T-cell (primary cell): Measurements from ENCODE around the gene GPRC5D. TPM values are rescaled to one million over a fixed set of nuclear protein-coding genes. Genes with fewer than 3 reads are reported as not detected.

ENCODE experiments used
- ATAC-seq, 4 experiments: fragments of 200-7000 bp in 3 of 4; fragments of 150-1000 bp in 1 of 4; cut with Tn5 transposase; replicated peaks in 1 of 4; 1 replicate in 3 of 4; 2 replicates in 1 of 4; pipeline ENCODE4 v1.10.0; 2021; ENCODE audit warnings: moderate library complexity in 3 of 4, mild to moderate bottlenecking in 2 of 4, moderate number of reproducible peaks in 1 of 4
- CTCF ChIA-PET, 2 donors: fragments of 300-600 bp; sonication (Branson Sonifier 250); formaldehyde crosslinking; loops; one replicate each; lab custom pipeline; 2022; ENCODE audit warnings: antibody characterized with exemption in 2 of 2; lab: Charles Lee
- POLR2A ChIA-PET, 2 donors: fragments of 300-600 bp; sonication (Branson Sonifier 250); formaldehyde crosslinking; loops; one replicate each; lab custom pipeline; 2022; ENCODE audit warnings: antibody characterized with exemption in 2 of 2; lab: Charles Lee
- DNase-seq, 35 experiments: peaks; one replicate each; pipeline versions ENCODE4 v3.0.0 to v3.0.0-alpha.2; 2013 to 2023
- H3K27ac ChIP-seq: one replicate; pipeline ENCODE4 v1.5.1; 2013; ENCODE audit warnings: low read length
- H3K27me3 ChIP-seq, 2 experiments: replicated peaks in 1 of 2; 1 replicate in 1 of 2; 2 replicates in 1 of 2; pipeline versions ENCODE4 v1.6.1 to v1.7.0; 2013; ENCODE audit warnings: low read length in 1 of 2, mixed read lengths in 1 of 2; ENCODE audit not compliant: control insufficient read depth in 2 of 2, insufficient read depth in 2 of 2; ENCODE audit errors: extremely low read depth in 1 of 2
- H3K36me3 ChIP-seq, 2 donors: 1 replicate in 1 of 2; 2 replicates in 1 of 2; pipeline versions ENCODE4 v1.6.1 to v1.7.0; 2013; ENCODE audit warnings: low read length in 1 of 2; ENCODE audit not compliant: control insufficient read depth in 2 of 2, insufficient read depth in 1 of 2; ENCODE audit errors: extremely low read depth in 1 of 2
- H3K4me1 ChIP-seq, 2 experiments: 1 replicate in 1 of 2; 2 replicates in 1 of 2; pipeline versions ENCODE4 v1.6.1 to v1.7.0; 2013; ENCODE audit warnings: low read length in 2 of 2, mixed read lengths in 1 of 2; ENCODE audit not compliant: insufficient read depth in 2 of 2, control insufficient read depth in 1 of 2; ENCODE audit errors: extremely low read depth in 1 of 2
- H3K4me3 ChIP-seq, 2 donors: 1 replicate in 1 of 2; 2 replicates in 1 of 2; pipeline versions ENCODE4 v1.5.1 to v1.7.0; 2013; ENCODE audit warnings: mild to moderate bottlenecking in 2 of 2, low read length in 1 of 2, moderate library complexity in 1 of 2; ENCODE audit not compliant: control insufficient read depth in 1 of 2; ENCODE audit errors: extremely low read depth in 1 of 2
- H3K9me3 ChIP-seq: 2 replicates; pipeline ENCODE4 v1.7.0; 2013
- H3K27ac Mint-ChIP-seq, 2 donors: one replicate each; pipeline ENCODE4 v1.8.0; 2020 to 2021; ENCODE audit warnings: mild to moderate bottlenecking in 2 of 2, mixed read lengths in 2 of 2
- H3K27me3 Mint-ChIP-seq, 2 donors: one replicate each; pipeline ENCODE4 v1.8.0; 2021 to 2022; ENCODE audit warnings: mixed read lengths in 2 of 2
- H3K36me3 Mint-ChIP-seq: one replicate; pipeline ENCODE4 v1.8.0; 2021; ENCODE audit warnings: mixed read lengths
- H3K4me1 Mint-ChIP-seq, 3 donors: one replicate each; pipeline ENCODE4 v1.8.0; 2020 to 2022; ENCODE audit warnings: mixed read lengths in 3 of 3, mild to moderate bottlenecking in 1 of 3
- H3K4me3 Mint-ChIP-seq, 3 donors: one replicate each; pipeline ENCODE4 v1.8.0; 2020 to 2022; ENCODE audit warnings: mild to moderate bottlenecking in 3 of 3, mixed read lengths in 3 of 3, moderate library complexity in 3 of 3
- H3K9me3 Mint-ChIP-seq, 3 donors: one replicate each; pipeline ENCODE4 v1.8.0; 2020 to 2022; ENCODE audit warnings: mixed read lengths in 3 of 3
- WGBS: methylation state at CpG from one replicate; pipeline ENCODE4 v1.1.5; 2013; ENCODE audit warnings: missing lambda C conversion rate; ENCODE audit not compliant: insufficient coverage; 5-methylcytosine and 5-hydroxymethylcytosine counted together
- total RNA-seq, 35 experiments: library from RNA in 6 of 35; stranded (reverse) in 6 of 35; fragments of 120-200 nt in 1 of 35; gene quantifications; one replicate each; pipeline versions ENCODE4 v1.2.1 to v1.2.4 and lab custom pipeline; 2013 to 2026

Gene GPRC5D
- total RNA-seq, 5 donors from 2014 or later (not counting 1 experiment from before 2014, with no cell fraction given), result not detected

- no peak overlapping the region for H3K4me3 ChIP-seq
- ChIA-PET POLR2A (no interaction called here), CTCF (no interaction called here)
- DNase-seq (no peak), ATAC-seq (no peak)
- peaks cover 13 to 15% of the 10 kb centered on the region in 2 donors for H3K36me3 ChIP-seq
- Mint-ChIP-seq H3K36me3 (peaks cover 42% of the 10 kb centered on the region), H3K4me1 (no peaks in the 10 kb centered on the region), H3K9me3 (peaks cover 11 to 19% (median 17%) of the 10 kb centered on the region in 3 donors), H3K27me3 (no peaks in the 10 kb centered on the region), H3K4me3 (no peak overlapping the region), H3K27ac (no peak overlapping the region)
- no peaks in the 10 kb centered on the region for H3K27me3 ChIP-seq
- WGBS, result 86% methylated on average over 1 of the region's 4 CpGs
- no peak overlapping the region for H3K27ac ChIP-seq
- no peaks in the 10 kb centered on the region for H3K4me1 ChIP-seq
- no peaks in the 10 kb centered on the region for H3K9me3 ChIP-seq
These were observed 25.3 kb upstream of the GPRC5D start for GRCh38 chr12:12977231-12977630.

- ChIA-PET CTCF (interaction anchor here (0.6 kb wide), 4 partner anchors 14 to 280 kb away, joined by 3 to 5 read pairs (median 4); no protein-coding TSS in a partner anchor), POLR2A (no interaction called here)
- DNase-seq (no peak), ATAC-seq (no peak)
- H3K4me3 Mint-ChIP-seq, result no peak overlapping the region
- no peak overlapping the region for H3K27ac Mint-ChIP-seq
- H3K36me3 Mint-ChIP-seq, result peaks cover 51% of the 10 kb centered on the region
- Histone ChIP-seq H3K9me3 (peaks cover 2% of the 10 kb centered on the region), H3K4me3 (no peak overlapping the region), H3K36me3 (peaks cover 13 to 18% of the 10 kb centered on the region in 2 donors), H3K27me3 (no peaks in the 10 kb centered on the region), H3K27ac (no peak overlapping the region), H3K4me1 (no peaks in the 10 kb centered on the region)
- H3K27me3 Mint-ChIP-seq, result no peaks in the 10 kb centered on the region
- H3K9me3 Mint-ChIP-seq, result peaks cover 12 to 26% (median 20%) of the 10 kb centered on the region in 3 donors
- 100% methylated on average over 1 of the region's 2 CpGs for WGBS
- no peaks in the 10 kb centered on the region for H3K4me1 Mint-ChIP-seq
These were observed 24.4 kb upstream of the GPRC5D start for GRCh38 chr12:12976366-12976765.

GRCh38 chr12:12975322-12976077 is 23.5 kb upstream of the GPRC5D start:
- ATAC-seq, result no peak

GRCh38 chr12:12974211-12974610 is 22.2 kb upstream of the GPRC5D start:
- ATAC-seq, result no peak

More at GRCh38 chr12:12975322-12976077, 23.5 kb upstream of the GPRC5D start:
- Mint-ChIP-seq H3K27me3 (no peaks in the 10 kb centered on the region), H3K27ac (no peak overlapping the region), H3K36me3 (peaks cover 53% of the 10 kb centered on the region), H3K9me3 (peaks cover 12 to 26% (median 20%) of the 10 kb centered on the region in 3 donors), H3K4me3 (no peak overlapping the region), H3K4me1 (no peaks in the 10 kb centered on the region)
- Histone ChIP-seq H3K9me3 (peaks cover 2% of the 10 kb centered on the region), H3K4me3 (no peak overlapping the region), H3K4me1 (no peaks in the 10 kb centered on the region), H3K27me3 (no peaks in the 10 kb centered on the region), H3K36me3 (peaks cover 10 to 20% of the 10 kb centered on the region in 2 donors), H3K27ac (no peak overlapping the region)
- 100% methylated on average over 7 of the region's 14 CpGs for whole genome bisulfite sequencing
- DNase-seq, result no peak
- POLR2A ChIA-PET, result interaction anchor here in 1 of 2 donors (0.6 kb wide), 1 partner anchor 42 kb away, joined by 5 read pairs; no protein-coding TSS in a partner anchor
- CTCF ChIA-PET, result interaction anchor here (0.6 to 1.0 kb wide), 7 partner anchors 13 to 281 kb away, joined by 3 to 10 read pairs (median 4); no protein-coding TSS in a partner anchor

GRCh38 chr12:12973019-12973418 is 21.0 kb upstream of the GPRC5D start:
- Mint-ChIP-seq H3K27ac (no peak overlapping the region), H3K9me3 (peaks cover 12 to 26% (median 20%) of the 10 kb centered on the region in 3 donors), H3K4me3 (no peak overlapping the region), H3K4me1 (no peaks in the 10 kb centered on the region), H3K36me3 (peaks cover 56% of the 10 kb centered on the region), H3K27me3 (no peaks in the 10 kb centered on the region)
- 100% methylated on average over 1 of the region's 2 CpGs for WGBS
- H3K27ac ChIP-seq, result no peak overlapping the region
- H3K36me3 ChIP-seq, result peaks cover 10 to 17% of the 10 kb centered on the region in 2 donors
- no peak for DNase-seq
- CTCF ChIA-PET, result no interaction called here
- no peaks in the 10 kb centered on the region for H3K27me3 ChIP-seq
- no peak for ATAC-seq
- H3K4me3 ChIP-seq, result no peak overlapping the region
- POLR2A ChIA-PET, result no interaction called here
- no peaks in the 10 kb centered on the region for H3K4me1 ChIP-seq
- peaks cover 2% of the 10 kb centered on the region for H3K9me3 ChIP-seq

More at GRCh38 chr12:12974211-12974610, 22.2 kb upstream of the GPRC5D start:
- Mint-ChIP-seq H3K9me3 (peaks cover 12 to 26% (median 20%) of the 10 kb centered on the region in 3 donors), H3K4me3 (no peak overlapping the region), H3K27ac (no peak overlapping the region), H3K36me3 (peaks cover 53% of the 10 kb centered on the region), H3K27me3 (no peaks in the 10 kb centered on the region), H3K4me1 (no peaks in the 10 kb centered on the region)
- ChIA-PET POLR2A (interaction anchor here in 1 of 2 donors (0.6 kb wide), 1 partner anchor 19 kb away, joined by 3 read pairs; no protein-coding TSS in a partner anchor), CTCF (interaction anchor here in 1 of 2 donors (0.6 to 0.9 kb wide), 2 partner anchors 130 to 137 kb away, joined by 3 to 4 read pairs; no protein-coding TSS in a partner anchor)
- Histone ChIP-seq H3K36me3 (peaks cover 10 to 20% of the 10 kb centered on the region in 2 donors), H3K27me3 (no peaks in the 10 kb centered on the region), H3K9me3 (peaks cover 2% of the 10 kb centered on the region), H3K27ac (no peak overlapping the region), H3K4me1 (no peaks in the 10 kb centered on the region), H3K4me3 (no peak overlapping the region)
- DNase-seq, result no peak
- WGBS, result 95% methylated on average over 4 of the region's 4 CpGs

GRCh38 chr12:12965836-12966235 is 13.9 kb upstream of the GPRC5D start:
- H3K27ac ChIP-seq, result no peak overlapping the region
- no peaks in the 10 kb centered on the region for H3K9me3 Mint-ChIP-seq
- H3K36me3 ChIP-seq, result no peaks in the 10 kb centered on the region
- ChIA-PET POLR2A (no interaction called here), CTCF (no interaction called here)
- no peak overlapping the region for H3K4me3 Mint-ChIP-seq
- 73% methylated on average over 3 of the region's 4 CpGs for WGBS
- H3K9me3 ChIP-seq, result no peaks in the 10 kb centered on the region
- no peaks in the 10 kb centered on the region for H3K4me1 ChIP-seq
- no peaks in the 10 kb centered on the region for H3K27me3 Mint-ChIP-seq
- no peak overlapping the region for H3K27ac Mint-ChIP-seq
- no peaks in the 10 kb centered on the region for H3K4me1 Mint-ChIP-seq
- H3K27me3 ChIP-seq, result no peaks in the 10 kb centered on the region
- peaks cover 15% of the 10 kb centered on the region for H3K36me3 Mint-ChIP-seq
- DNase-seq (no peak), ATAC-seq (no peak)
- no peak overlapping the region for H3K4me3 ChIP-seq
